Panc1 (cell line): Measurements from ENCODE around the gene TRIM75. TPM values are rescaled to one million over a fixed set of nuclear protein-coding genes. Genes with fewer than 3 reads are reported as not detected.

Experiments used
- ATAC-seq: fragments of 200-7000 bp; cut with Tn5 transposase; 2 replicates; pipeline ENCODE4 v1.9.1; 2020; ENCODE audit warnings: mild to moderate bottlenecking, moderate library complexity
- BruUV-seq: library from RNA; stranded (reverse); fragments of 400-500 nt; replicated peaks from 2 replicates; lab custom pipeline; 2021; lab: Mats Ljungman, UMichigan
- CTCF ChIA-PET: fragments of 300-600 bp; sonication (Branson Sonifier 250); formaldehyde crosslinking; loops from one replicate; lab custom pipeline; 2022; ENCODE audit warnings: antibody characterized with exemption; lab: Charles Lee
- POLR2A ChIA-PET: fragments of 300-600 bp; sonication (Branson Sonifier 250); formaldehyde crosslinking; loops from one replicate; lab custom pipeline; 2022; ENCODE audit warnings: antibody characterized with exemption; lab: Charles Lee
- DNase-seq: peaks from one replicate; pipeline ENCODE4 v3.0.0-alpha.2; 2010; ENCODE audit warnings: low read depth, low spot score
- H3K27ac ChIP-seq: 2 replicates; pipeline ENCODE4 v1.5.1; 2011; ENCODE audit warnings: mild to moderate bottlenecking, low read length, inconsistent platforms
- H3K27me3 ChIP-seq: fragments of 200-500 bp; sonication (Bioruptor generic); 2 replicates; pipeline ENCODE4 v1.6.0; 2014; ENCODE audit warnings: low read length, inconsistent platforms; ENCODE audit not compliant: control insufficient read depth, insufficient read depth
- H3K36me3 ChIP-seq: fragments of 200-500 bp; sonication (Bioruptor generic); 2 replicates; pipeline ENCODE4 v1.5.1; 2014; ENCODE audit warnings: inconsistent platforms, mild to moderate bottlenecking, low read length, moderate library complexity; ENCODE audit not compliant: control insufficient read depth, insufficient read depth
- H3K4me1 ChIP-seq: 2 replicates; pipeline ENCODE4 v1.5.1; 2011; ENCODE audit warnings: inconsistent platforms, mild to moderate bottlenecking, low read length, moderate library complexity; ENCODE audit not compliant: control insufficient read depth, insufficient read depth
- H3K4me3 ChIP-seq, 2 experiments: 2 replicates each; pipeline ENCODE4 v1.5.1; 2011 to 2012; ENCODE audit warnings: low read depth in 2 of 2, low read length in 2 of 2, mild to moderate bottlenecking in 2 of 2, inconsistent platforms in 1 of 2, moderate library complexity in 1 of 2
- H3K9me3 ChIP-seq: fragments of 200-500 bp; sonication (Bioruptor generic); 2 replicates; pipeline ENCODE4 v1.5.1; 2014; ENCODE audit warnings: low read depth, mild to moderate bottlenecking, inconsistent platforms, low read length, moderate library complexity; ENCODE audit not compliant: control insufficient read depth, insufficient read depth
- CTCF ChIP-seq: fragments of 450-650 bp; IDR thresholded peaks from 2 replicates; pipeline ENCODE4 v1.5.1; 2017; ENCODE audit warnings: mild to moderate bottlenecking
- POLR2AphosphoS5 ChIP-seq: IDR thresholded peaks from 2 replicates; pipeline ENCODE4 v1.6.1; 2012; ENCODE audit warnings: mild to moderate bottlenecking, low read depth, low read length, moderate library complexity
- REST ChIP-seq, 2 experiments: IDR thresholded peaks; 2 replicates each; pipeline ENCODE4 v1.6.1; 2011 to 2012; ENCODE audit warnings: low read depth in 2 of 2, control low read depth in 1 of 2, low read length in 1 of 2, mild to moderate bottlenecking in 1 of 2, moderate library complexity in 1 of 2; ENCODE audit not compliant: insufficient read depth in 1 of 2
- SIN3A ChIP-seq: IDR thresholded peaks from 2 replicates; pipeline ENCODE4 v1.6.1; 2012; ENCODE audit warnings: low read depth, mild to moderate bottlenecking, low read length, moderate library complexity, borderline replicate concordance; ENCODE audit not compliant: insufficient read depth
- TCF7L2 ChIP-seq: IDR thresholded peaks from 2 replicates; pipeline ENCODE4 v1.6.1; 2011; ENCODE audit warnings: mild to moderate bottlenecking, low read depth, low read length, inconsistent platforms
- in situ Hi-C: cut with HindIII; loops from 2 replicates; pipeline ENCODE4 v1.10.0; 2016; ENCODE audit warnings: low sequenced_read_pairs, low pct_unique_long_range_greater_than_20kb
- intact Hi-C: fragments of 100-400 bp; cut with micrococcal nuclease; formaldehyde crosslinking; loops from one replicate; pipeline ENCODE4 v1.10.0; 2022; ENCODE audit not compliant: unreplicated experiment
- total RNA-seq: library from RNA; stranded (reverse); gene quantifications from one replicate; pipeline ENCODE4 v1.2.1, GENCODE V29; 2021; ENCODE audit not compliant: unreplicated experiment

The TRIM75 gene
- total RNA-seq, 1 experiment from 2014 or later: not detected

- Histone ChIP-seq H3K4me1 (no peaks in the 10 kb centered on the region), H3K27me3 (no peaks in the 10 kb centered on the region), H3K27ac (no peak overlapping the region), H3K9me3 (no peaks in the 10 kb centered on the region), H3K4me3 (no peak overlapping the region), H3K36me3 (no peaks in the 10 kb centered on the region)
- no peak for TF ChIP-seq REST (IDR thresholded peaks at IDR 0.05; ENCODE audit: insufficient read depth in 1 of 2, low read depth in 2 of 2, low read length in 1 of 2)
- TF ChIP-seq TCF7L2: no peak
- TF ChIP-seq SIN3A: no peak
- no peak for TF ChIP-seq CTCF
- no peak for TF ChIP-seq POLR2AphosphoS5
- in situ Hi-C loops (no loop called here), intact Hi-C loops (no loop called here)
- CTCF ChIA-PET: no interaction called here
- POLR2A ChIA-PET: no interaction called here
- ATAC-seq (no peak), DNase-seq (no peak)
- BruUV-seq: no TSS peak
Measured at GRCh38 chr4:165006456-165006855, 47.2 kb upstream of the TRIM75 start.

- no TSS peak for BruUV-seq
- no peaks in the 10 kb centered on the region for H3K9me3 ChIP-seq
- H3K27ac ChIP-seq: no peak overlapping the region
- ChIA-PET CTCF (no interaction called here), POLR2A (no interaction called here)
- no peaks in the 10 kb centered on the region for H3K27me3 ChIP-seq
- no peaks in the 10 kb centered on the region for H3K4me1 ChIP-seq
- in situ Hi-C loops: no loop called here
- H3K36me3 ChIP-seq: no peaks in the 10 kb centered on the region
- ATAC-seq (no peak), DNase-seq (no peak)
- intact Hi-C loops: no loop called here
- no peak for TF ChIP-seq CTCF
- TF ChIP-seq POLR2AphosphoS5: no peak
- no peak for TF ChIP-seq REST (IDR thresholded peaks at IDR 0.05; ENCODE audit: insufficient read depth in 1 of 2, low read depth in 2 of 2, low read length in 1 of 2)
- no peak for TF ChIP-seq SIN3A
- no peak for TF ChIP-seq TCF7L2
- no peak overlapping the region for H3K4me3 ChIP-seq
Measured at GRCh38 chr4:165006886-165007285, 46.8 kb upstream of the TRIM75 start.
